Pancreas (tissue), 10 donors: Measurements from ENCODE around the gene KBTBD2. TPM values are rescaled to one million over a fixed set of nuclear protein-coding genes. Genes with fewer than 3 reads are reported as not detected.

Experiments used
- ATAC-seq, 4 donors: fragments of 200-7000 bp; cut with Tn5 transposase; one replicate each; pipeline versions ENCODE4 v1.8.0 to v1.9.1; 2020; ENCODE audit warnings: mild to moderate bottlenecking in 4 of 4, moderate library complexity in 4 of 4
- DNase-seq, 6 donors: peaks; one replicate each; pipeline ENCODE4 v3.0.0-alpha.2; 2020
- FAIRE-seq: peaks from 2 replicates; lab custom pipeline; 2012; peaks lifted over from hg19 to GRCh38; lab: Jason Lieb, UNC
- H3K27ac ChIP-seq, 4 donors: fragments of 200-600 bp; sonication (generic); 1 replicate in 3 of 4; 2 replicates in 1 of 4; pipeline versions ENCODE4 v1.5.0 to v1.8.0; 2020
- H3K27me3 ChIP-seq, 4 donors: fragments of 200-600 bp; one replicate each; pipeline ENCODE4 v1.8.0; 2021
- H3K36me3 ChIP-seq, 3 donors: fragments of 200-600 bp; sonication (generic) in 1 of 3; one replicate each; pipeline versions ENCODE4 v1.5.0 to v1.8.0; 2020 to 2021
- H3K4me1 ChIP-seq, 3 donors: fragments of 200-600 bp; one replicate each; pipeline ENCODE4 v1.8.0; 2021
- H3K4me3 ChIP-seq, 4 donors: fragments of 200-600 bp; sonication (generic) in 2 of 4; one replicate each; pipeline versions ENCODE4 v1.5.0 to v1.8.0; 2020 to 2021
- H3K9me3 ChIP-seq, 4 donors: fragments of 200-600 bp; one replicate each; pipeline ENCODE4 v1.8.0; 2021
- CTCF ChIP-seq, 4 donors: fragments of 200-600 bp; sonication (generic) in 3 of 4; IDR thresholded peaks; one replicate each; pipeline versions ENCODE4 v1.5.0 to v1.8.0; 2021; ENCODE audit warnings: antibody characterized with exemption in 4 of 4
- WGBS, 2 donors: extraction: QIAGEN DNeasy Blood & Tissue Kit; methylation state at CpG; one replicate each; pipeline ENCODE4 v1.1.7; 2013; 5-methylcytosine and 5-hydroxymethylcytosine counted together
- intact Hi-C, 3 donors: fragments of 100-400 bp; cut with DNase I; formaldehyde crosslinking; loops; one replicate each; pipeline versions ENCODE4 v1.11.1 to v1.14.2; 2022
- polyA plus RNA-seq, 2 donors: library from polyadenylated mRNA; stranded (reverse); fragments of 200-250 nt; gene quantifications; one replicate each; pipeline ENCODE4 v1.2.3, GENCODE V29; 2013
- total RNA-seq, 6 donors: library from RNA; stranded (reverse); fragmentation: NEBNext Ultra II Directional in 4 of 6; extraction: Animal tissue kit (Norgen Biotek cat#: 25700) in 4 of 6; gene quantifications; one replicate each; pipeline versions ENCODE4 v1.2.1 to v1.2.4, GENCODE V29; 2021 to 2023
- donor health status: healthy with polysubstance abuse.
- donor health status: DM: no; HTN: no; CAD: no; lungs with moderate emphysema.
- donor health status: DM: no; HTN: no; CAD: no.
- donor health status: control.
- donor health status: control.
- donor health status: Bipolar disorder and iron deficiency.
- donor health status: DM: yes; HTN: yes; CAD: no.
- donor health status: DM: no; HTN: no; CAD: no.
- donor health status: DM: no; HTN: no; CAD: no.
- donor health status: DM: yes; HTN: yes; CAD: no.

Gene KBTBD2
- total and polyA plus RNA-seq, 8 donors, result 6.3 to 18.1 (median 7.5) TPM

DNA sequence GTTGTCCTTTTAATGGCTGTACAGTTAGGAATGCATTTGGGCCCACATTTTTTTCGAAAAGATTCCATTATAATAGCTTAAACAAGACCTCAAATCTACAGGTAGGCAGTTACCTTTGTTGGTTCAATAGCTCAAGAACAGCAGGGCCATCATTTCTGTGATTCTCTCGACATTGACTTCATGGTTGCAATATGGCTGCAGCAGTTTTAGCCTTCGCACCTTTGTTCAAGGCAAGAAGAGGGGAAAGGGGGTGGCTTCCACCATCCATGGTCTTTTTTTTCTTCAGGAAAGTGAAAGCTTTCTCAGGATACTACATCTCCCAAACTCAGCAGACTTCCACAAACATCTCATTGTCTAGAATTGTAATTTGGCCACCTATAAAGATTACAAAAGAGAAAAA is 2.2 kb upstream of the KBTBD2 start:
- H3K27ac ChIP-seq, result no peak overlapping the region
- TF ChIP-seq CTCF (IDR thresholded peaks at IDR 0.05), result no peak
- no peak for FAIRE-seq
- H3K4me3 ChIP-seq, result no peak overlapping the region
- ATAC-seq, result no peak
- H3K9me3 ChIP-seq, result no peaks in the 10 kb centered on the region
- WGBS, 2 donors, result 81% methylated on average over 3 of the region's 3 CpGs
- no peaks in the 10 kb centered on the region for H3K36me3 ChIP-seq
- intact Hi-C loops, result no loop called here
- H3K27me3 ChIP-seq, result no peaks in the 10 kb centered on the region
- H3K4me1 ChIP-seq, result peaks cover 0 to 16% (median 8%) of the 10 kb centered on the region in 3 donors
- DNase-seq, result no peak

GRCh38 chr7:32893207-32893524 is 1.6 kb upstream of the KBTBD2 start:
- 76 to 79% methylated on average over 4 of the region's 4 CpGs for WGBS, 2 donors
- FAIRE-seq, result no peak
- intact Hi-C loops, result no loop called here
- Histone ChIP-seq H3K4me3 (peak overlapping the region in 1 of 4 donors; percentile 79), H3K4me1 (peaks cover 0 to 21% (median 13%) of the 10 kb centered on the region in 3 donors), H3K27me3 (no peaks in the 10 kb centered on the region), H3K36me3 (no peaks in the 10 kb centered on the region), H3K9me3 (no peaks in the 10 kb centered on the region), H3K27ac (peak overlapping the region; percentile 72 to 99 (median 93))
- TF ChIP-seq CTCF (IDR thresholded peaks at IDR 0.05), result no peak
- ATAC-seq, result no peak
- no peak for DNase-seq

DNA sequence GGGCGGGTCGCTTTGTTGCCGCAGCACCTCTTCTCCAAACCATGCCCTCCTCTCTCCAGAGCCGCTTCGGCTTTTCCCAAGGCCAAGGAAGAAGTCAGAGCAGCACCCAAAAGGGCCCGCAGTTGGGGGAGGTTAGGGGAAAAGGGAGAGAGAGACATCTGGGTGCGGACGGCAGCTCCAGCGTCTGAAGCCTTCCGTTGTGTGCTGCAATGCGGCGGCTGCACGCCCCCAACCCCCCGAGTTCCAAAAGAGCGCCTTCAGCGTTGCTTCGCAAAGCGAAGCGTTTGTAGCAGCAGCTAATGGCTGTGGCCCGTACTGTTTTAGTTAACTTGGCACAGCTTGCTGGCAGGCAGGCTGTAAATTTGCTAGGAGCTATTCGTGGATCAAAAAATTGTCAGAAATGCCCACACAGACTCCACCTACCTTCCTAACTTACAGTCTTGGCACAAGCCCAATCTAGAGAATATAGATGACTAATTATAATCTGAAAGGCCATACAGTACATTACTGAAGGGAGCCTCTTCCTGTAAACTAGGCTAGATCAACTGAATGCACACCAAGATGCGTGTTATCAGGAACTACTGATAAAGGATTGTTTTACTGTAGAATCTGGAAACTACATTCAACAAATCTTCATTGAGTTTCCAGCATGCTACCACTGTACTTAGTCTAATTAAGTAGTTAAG is 1.1 kb upstream of the KBTBD2 start:
- intact Hi-C loops, result no loop called here
- WGBS, 2 donors, result 0 to 1% methylated on average over 19 to 22 of the region's 22 CpGs
- Histone ChIP-seq H3K4me1 (peaks cover 3 to 24% (median 18%) of the 10 kb centered on the region in 3 donors), H3K4me3 (peak overlapping the region; percentile 52 to 87 (median 82)), H3K36me3 (no peaks in the 10 kb centered on the region), H3K27me3 (no peaks in the 10 kb centered on the region), H3K9me3 (no peaks in the 10 kb centered on the region), H3K27ac (peak overlapping the region; percentile 72 to 99 (median 93))
- TF ChIP-seq CTCF (IDR thresholded peaks at IDR 0.05), result no peak
- DNase-seq (peak; percentile 29 to 72 (median 46)), ATAC-seq (peak; percentile 13 to 42 (median 26)), FAIRE-seq (no peak)

DNA sequence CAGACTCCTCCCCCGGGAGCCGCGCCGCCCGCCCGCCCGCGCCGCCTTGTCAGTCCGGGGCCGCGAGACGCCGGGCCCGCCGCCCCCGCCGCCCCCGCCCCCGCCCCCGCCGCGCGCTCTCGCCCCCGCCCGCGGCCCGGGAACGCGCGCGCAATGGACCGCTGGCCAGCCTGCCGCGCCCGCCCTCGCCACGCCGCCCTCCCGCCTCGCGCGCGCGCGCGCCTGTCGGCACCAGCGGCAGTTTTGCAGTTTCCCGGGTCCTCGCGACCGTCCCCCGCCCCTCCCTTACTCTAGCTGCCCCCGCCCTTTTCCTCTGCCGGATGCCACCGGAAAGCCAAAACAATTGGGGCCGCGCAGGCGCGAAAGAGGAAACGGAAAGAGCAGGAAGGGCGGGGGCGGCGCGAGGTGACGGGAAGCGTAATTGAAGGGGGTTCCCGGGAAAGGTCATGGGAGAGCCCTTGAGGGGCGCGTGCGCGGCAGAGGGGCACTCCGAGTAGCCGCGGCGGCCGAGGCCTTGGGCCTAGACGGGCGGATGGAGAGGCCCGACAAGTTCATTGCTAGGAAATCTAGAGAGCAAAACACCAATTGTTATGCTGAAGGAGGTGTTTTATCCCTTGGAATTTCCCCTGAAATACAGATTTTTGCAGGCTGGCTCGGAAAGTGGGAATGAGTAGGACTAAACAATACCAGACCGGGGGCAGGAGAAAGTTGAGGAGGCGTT is 400 bp upstream of the KBTBD2 start:
- no peaks in the 10 kb centered on the region for H3K27me3 ChIP-seq
- H3K27ac ChIP-seq, result peak overlapping the region; percentile 84 to 99 (median 94)
- H3K9me3 ChIP-seq, result no peaks in the 10 kb centered on the region
- TF ChIP-seq CTCF (IDR thresholded peaks at IDR 0.05), result no peak
- intact Hi-C loops, result no loop called here
- H3K4me1 ChIP-seq, result peaks cover 10 to 31% (median 25%) of the 10 kb centered on the region in 3 donors
- ATAC-seq (peak; percentile 79 to 87 (median 83)), DNase-seq (peak; percentile 93 to 98 (median 96)), FAIRE-seq (no peak)
- no peaks in the 10 kb centered on the region for H3K36me3 ChIP-seq
- peak overlapping the region; percentile 52 to 87 (median 82) for H3K4me3 ChIP-seq
- WGBS, 2 donors, result 0 to 1% methylated on average over 57 to 85 of the region's 85 CpGs

DNA sequence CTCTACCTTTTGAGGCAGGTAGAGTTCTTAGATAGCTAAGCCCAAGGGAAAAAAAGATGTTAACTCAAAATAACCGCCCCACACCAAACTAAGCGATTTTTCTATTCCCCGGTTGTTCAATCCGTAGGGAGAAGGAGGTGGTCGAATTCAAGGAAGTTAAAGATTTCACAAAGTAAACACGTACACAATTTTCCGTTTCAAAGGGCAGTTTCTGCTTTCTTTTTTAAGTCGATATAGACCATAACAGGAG is 842 bp downstream of the KBTBD2 start:
- FAIRE-seq, result no peak
- intact Hi-C loops, result no loop called here
- no peak for DNase-seq
- Histone ChIP-seq H3K27ac (peak overlapping the region; percentile 73 to 99 (median 94)), H3K4me1 (peaks cover 13 to 38% (median 35%) of the 10 kb centered on the region in 3 donors), H3K36me3 (no peaks in the 10 kb centered on the region), H3K4me3 (peak overlapping the region; percentile 23 to 87 (median 82)), H3K9me3 (no peaks in the 10 kb centered on the region), H3K27me3 (no peaks in the 10 kb centered on the region)
- WGBS, 2 donors, result 1% methylated on average over 8 of the region's 8 CpGs
- ATAC-seq, result no peak
- TF ChIP-seq CTCF (IDR thresholded peaks at IDR 0.05), result no peak
